Fibroblast of lung (primary cell): ENCODE measurements around the gene ZNF333.

Source experiments
- EZH2 ChIP-seq: IDR thresholded peaks from 2 replicates; pipeline ENCODE4 v1.5.1; 2012; ENCODE audit warnings: low read length, control low read depth, mild to moderate bottlenecking; ENCODE audit errors: missing control alignments
- TF ChIP-seq, protein P1 (sequence below), 2 donors: IDR thresholded peaks in 1 of 2; conservative IDR thresholded peaks in 1 of 2; 1 replicate in 1 of 2; 2 replicates in 1 of 2; pipeline ENCODE4 v1.5.1; 2011 to 2012; ENCODE audit warnings: low read length in 2 of 2, control low read depth in 1 of 2, inconsistent platforms in 1 of 2, low read depth in 1 of 2, mild to moderate bottlenecking in 1 of 2

- TF ChIP-seq, protein P1, sequence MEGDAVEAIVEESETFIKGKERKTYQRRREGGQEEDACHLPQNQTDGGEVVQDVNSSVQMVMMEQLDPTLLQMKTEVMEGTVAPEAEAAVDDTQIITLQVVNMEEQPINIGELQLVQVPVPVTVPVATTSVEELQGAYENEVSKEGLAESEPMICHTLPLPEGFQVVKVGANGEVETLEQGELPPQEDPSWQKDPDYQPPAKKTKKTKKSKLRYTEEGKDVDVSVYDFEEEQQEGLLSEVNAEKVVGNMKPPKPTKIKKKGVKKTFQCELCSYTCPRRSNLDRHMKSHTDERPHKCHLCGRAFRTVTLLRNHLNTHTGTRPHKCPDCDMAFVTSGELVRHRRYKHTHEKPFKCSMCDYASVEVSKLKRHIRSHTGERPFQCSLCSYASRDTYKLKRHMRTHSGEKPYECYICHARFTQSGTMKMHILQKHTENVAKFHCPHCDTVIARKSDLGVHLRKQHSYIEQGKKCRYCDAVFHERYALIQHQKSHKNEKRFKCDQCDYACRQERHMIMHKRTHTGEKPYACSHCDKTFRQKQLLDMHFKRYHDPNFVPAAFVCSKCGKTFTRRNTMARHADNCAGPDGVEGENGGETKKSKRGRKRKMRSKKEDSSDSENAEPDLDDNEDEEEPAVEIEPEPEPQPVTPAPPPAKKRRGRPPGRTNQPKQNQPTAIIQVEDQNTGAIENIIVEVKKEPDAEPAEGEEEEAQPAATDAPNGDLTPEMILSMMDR (conservative IDR thresholded peaks at IDR 0.05 in 1 of 2, IDR thresholded peaks at IDR 0.05 in 1 of 2; ENCODE audit: low read depth in 1 of 2, low read length in 2 of 2), result no peak
- TF ChIP-seq EZH2, result no peak
These were observed 28.8 kb downstream of the ZNF333 start for GRCh38 chr19:14718522-14719116.
